K562 (cell line): ENCODE results near the gene BPIFB2. TPM values are rescaled to one million over a fixed set of nuclear protein-coding genes. Genes with fewer than 3 reads are reported as not detected.

ENCODE experiments used
- ATAC-seq: fragments of 200-7000 bp; cut with Tn5 transposase; 3 replicates; pipeline ENCODE4 v1.9.1; 2020; ENCODE audit warnings: moderate library complexity
- BruUV-seq: library from RNA; stranded (reverse); fragments of 400-500 nt; replicated peaks from 2 replicates; lab custom pipeline; 2021; lab: Mats Ljungman, UMichigan
- CTCF ChIA-PET: fragments of 300-600 bp; formaldehyde crosslinking; extraction: SDS; loops from one replicate; lab custom pipeline; 2021; ENCODE audit warnings: low intra/inter-chr PET ratio; lab: Yijun Ruan, JAX
- POLR2A ChIA-PET: fragments of 300-600, 350-650 bp; sonication (Branson Sonifier 250); formaldehyde crosslinking; extraction: SDS; loops from one replicate; lab custom pipeline; 2021; ENCODE audit warnings: antibody characterized with exemption, inconsistent platforms; lab: Yijun Ruan, JAX
- DNase-seq, 4 experiments: peaks; one replicate each; pipeline versions ENCODE4 v3.0.0 to v3.0.0-alpha.2; 2011 to 2018; ENCODE audit warnings: low spot score in 3 of 4, mixed read lengths in 3 of 4; ENCODE audit errors: extremely low read depth in 1 of 4
- FAIRE-seq: peaks from 2 replicates; lab custom pipeline; 2011; peaks lifted over from hg19 to GRCh38; lab: Jason Lieb, UNC
- H2AFZ ChIP-seq: 2 replicates; pipeline ENCODE4 v1.6.0; 2011; ENCODE audit warnings: low read depth, low read length, control low read depth, inconsistent platforms
- H3K27ac ChIP-seq: fragments of 200-600 bp; 3 replicates; pipeline ENCODE4 v1.8.0; 2011; ENCODE audit warnings: low read depth, mild to moderate bottlenecking, control low read depth, inconsistent platforms, low read length, moderate library complexity, mixed read lengths; ENCODE audit errors: extremely low read depth
- H3K27me3 ChIP-seq, 2 experiments: fragments of 300-600 bp in 1 of 2; 2 replicates in 1 of 2; 3 replicates in 1 of 2; pipeline versions ENCODE4 v1.6.0 to v1.8.0; 2011; ENCODE audit warnings: inconsistent platforms in 2 of 2, low read length in 2 of 2, mild to moderate bottlenecking in 1 of 2, mixed read lengths in 1 of 2, moderate library complexity in 1 of 2; ENCODE audit not compliant: control insufficient read depth in 2 of 2, insufficient read depth in 2 of 2
- H3K36me3 ChIP-seq: fragments of 300-600 bp; 3 replicates; pipeline ENCODE4 v1.8.0; 2011; ENCODE audit warnings: mild to moderate bottlenecking, low read length, inconsistent platforms; ENCODE audit not compliant: control insufficient read depth, insufficient read depth
- H3K4me1 ChIP-seq, 2 experiments: fragments of 200-600 bp in 1 of 2; replicated peaks in 1 of 2; 2 replicates in 1 of 2; 3 replicates in 1 of 2; pipeline versions ENCODE4 v1.5.1 to v1.8.0; 2011; ENCODE audit warnings: inconsistent platforms in 2 of 2, low read length in 2 of 2, mild to moderate bottlenecking in 1 of 2, mixed read lengths in 1 of 2, moderate library complexity in 1 of 2; ENCODE audit not compliant: control insufficient read depth in 2 of 2, insufficient read depth in 2 of 2
- H3K4me2 ChIP-seq: 2 replicates; pipeline ENCODE4 v1.6.1; 2011; ENCODE audit warnings: low read length, control low read depth, inconsistent platforms, mixed read lengths; ENCODE audit not compliant: insufficient read depth
- H3K4me3 ChIP-seq: fragments of 200-600 bp; sonication (generic), shearing (Covaris generic); 2 replicates; pipeline ENCODE4 v1.5.1; 2016; ENCODE audit warnings: control low read depth, inconsistent platforms
- H3K79me2 ChIP-seq: fragments of 200-600 bp; 3 replicates; pipeline ENCODE4 v1.8.0; 2011; ENCODE audit warnings: low read length, inconsistent platforms; ENCODE audit not compliant: control insufficient read depth, insufficient read depth
- H3K9ac ChIP-seq, 2 experiments: 2 replicates each; pipeline versions ENCODE4 v1.6.0 to v1.6.1; 2011; ENCODE audit warnings: low read depth in 2 of 2, low read length in 2 of 2, control low read depth in 1 of 2, inconsistent platforms in 1 of 2, mild to moderate bottlenecking in 1 of 2, mixed read lengths in 1 of 2; ENCODE audit not compliant: insufficient read depth in 1 of 2
- H3K9me1 ChIP-seq: one replicate; pipeline ENCODE4 v1.6.0; 2011; ENCODE audit warnings: inconsistent platforms, mild to moderate bottlenecking, low read length, moderate library complexity; ENCODE audit not compliant: control insufficient read depth, insufficient read depth
- H3K9me3 ChIP-seq: replicated peaks from 2 replicates; pipeline ENCODE4 v1.5.1; 2011; ENCODE audit warnings: low read depth, low read length, inconsistent platforms; ENCODE audit not compliant: control insufficient read depth, insufficient read depth
- H4K20me1 ChIP-seq: replicated peaks from 2 replicates; pipeline ENCODE4 v1.6.1; 2011; ENCODE audit warnings: low read length, inconsistent platforms, mixed read lengths; ENCODE audit not compliant: control insufficient read depth, insufficient read depth
- ETV1 ChIP-seq: fragments of 450-650 bp; conservative IDR thresholded peaks from 2 replicates; pipeline ENCODE4 v1.6.1; 2016; ENCODE audit warnings: missing genetic modification characterization, control low read depth, low read depth, missing compliant biosample characterization
- GTF2A2 ChIP-seq: IDR thresholded peaks from 2 replicates; pipeline ENCODE4 v1.6.1; 2016; ENCODE audit warnings: mild to moderate bottlenecking, missing genetic modification characterization, missing compliant biosample characterization
- SREBF1 ChIP-seq: fragments of 150-350 bp; IDR thresholded peaks from 2 replicates; pipeline ENCODE4 v1.6.1; 2014; ENCODE audit warnings: antibody characterized with exemption, low read depth, low read length, borderline replicate concordance
- TGIF2 ChIP-seq: sonication (generic); formaldehyde crosslinking; IDR thresholded peaks from 2 replicates; pipeline ENCODE4 v1.8.1; 2022; ENCODE audit warnings: mild to moderate bottlenecking, missing genetic modification reagents, moderate library complexity
- ZNF79 ChIP-seq: fragments of 250-450 bp; sonication (Bioruptor Pico); IDR thresholded peaks from 2 replicates; pipeline ENCODE4 v1.4.0; 2020; ENCODE audit warnings: low read depth, mild to moderate bottlenecking, moderate library complexity
- WGBS: fragments of 100-300 bp; shearing (Covaris generic); methylation state at CpG from one replicate; pipeline ENCODE4 v1.1.6; 2016; ENCODE audit warnings: low coverage, mixed read lengths; ENCODE audit not compliant: insufficient coverage; ENCODE audit errors: missing lambda C conversion rate; 5-methylcytosine and 5-hydroxymethylcytosine counted together
- in situ Hi-C: fragments of 300-500 bp; cut with MboI; formaldehyde crosslinking; loops from 4 replicates; pipeline ENCODE4 v1.15.0; 2018; ENCODE audit warnings: inconsistent platforms, mixed read lengths
- intact Hi-C: fragments of 100-400 bp; cut with micrococcal nuclease; formaldehyde crosslinking; loops from 2 replicates; pipeline ENCODE4 v1.14.2; 2022
- polyA plus RNA-seq, 8 experiments: library from polyadenylated mRNA; depleted of rRNA in 4 of 8; stranded (reverse) in 5 of 8; unstranded in 3 of 8; fragments of >200 nt; fragmentation: Nextera tagmentation in 2 of 8; fragmentation: Illumina TruSeq in 1 of 8; extraction: Ambion mirVana in 2 of 8; extraction: Trizol in 1 of 8; gene quantifications; 2 replicates each; pipeline versions ENCODE4 v1.2.1 to v1.2.3, GENCODE V29; 2011 to 2014; ENCODE audit warnings: inconsistent platforms in 1 of 8, missing spikeins in 1 of 8
- total RNA-seq, 7 experiments: library from RNA; depleted of rRNA in 6 of 7; stranded (reverse); fragments of >200 nt in 6 of 7; fragmentation: Illumina TruSeq in 2 of 7; extraction: Trizol in 2 of 7; gene quantifications; 2 replicates each; pipeline versions ENCODE4 v1.2.1 to v1.2.3, GENCODE V29; 2011 to 2021; ENCODE audit warnings: low replicate concordance in 1 of 7

BPIFB2 gene
- total and polyA plus RNA-seq, 9 of the 15 experiments (the other 6 are each of a cell fraction or from before 2014, with no cell fraction given): not detected

GRCh38 chr20:33009214-33010132 is 2.0 kb downstream of the BPIFB2 start:
- ATAC-seq: no peak
- Histone ChIP-seq H3K4me1 (no peaks in the 10 kb centered on the region; a peak in 1 of 5 replicates), H3K36me3 (no peaks in the 10 kb centered on the region), H3K79me2 (no peaks in the 10 kb centered on the region), H3K27me3 (peaks cover 8 to 43% of the 10 kb centered on the region in 2 experiments; a peak in 4 of 5 replicates), H3K9me3 (peaks cover 4% of the 10 kb centered on the region), H3K4me2 (no peak overlapping the region), H3K27ac (no peak overlapping the region), H3K9me1 (no peaks in the 10 kb centered on the region), H4K20me1 (no peaks in the 10 kb centered on the region), H3K9ac (no peak overlapping the region; a peak in 1 of 4 replicates), H2AFZ (no peak overlapping the region), H3K4me3 (no peak overlapping the region)
- CTCF ChIA-PET: no interaction called here
- FAIRE-seq: no peak
- WGBS: 1% methylated on average over 18 of the region's 19 CpGs
- intact Hi-C loops (no loop called here), in situ Hi-C loops (no loop called here)
- no peak for DNase-seq
- BruUV-seq: no TSS peak
- POLR2A ChIA-PET: interaction anchor here (1.0 kb wide), 1 partner anchor 250 kb away, joined by 3 read pairs; no protein-coding TSS in a partner anchor
- TF ChIP-seq GTF2A2 (tag) (no peak), ZNF79 (CRISPR knock-in tag) (no peak), ETV1 (tag) (no peak), SREBF1 (no peak), TGIF2 (no peak)
